Kidney epithelial cell (primary cell): Measurements from ENCODE around the gene MALRD1. TPM values are rescaled to one million over a fixed set of nuclear protein-coding genes. Genes with fewer than 3 reads are reported as not detected.

Experiments used
- DNase-seq: peaks from one replicate; pipeline ENCODE4 v3.0.0-alpha.2; 2010; ENCODE audit warnings: low read depth
- H3K27me3 ChIP-seq: 2 replicates; pipeline ENCODE4 v1.6.0; 2011; ENCODE audit warnings: low read length; ENCODE audit not compliant: control insufficient read depth, insufficient read depth
- H3K36me3 ChIP-seq: 2 replicates; pipeline ENCODE4 v1.5.1; 2011; ENCODE audit warnings: low read length; ENCODE audit not compliant: control insufficient read depth, insufficient read depth
- H3K4me3 ChIP-seq: 2 replicates; pipeline ENCODE4 v1.5.1; 2011; ENCODE audit warnings: low read depth, mild to moderate bottlenecking, control low read depth, low read length
- CTCF ChIP-seq: IDR thresholded peaks from 2 replicates; pipeline ENCODE4 v1.5.1; 2011; ENCODE audit warnings: mild to moderate bottlenecking, moderate library complexity, low read length, control low read depth, inconsistent platforms; ENCODE audit not compliant: insufficient read depth, poor library complexity, severe bottlenecking
- total RNA-seq: library from RNA; depleted of rRNA; stranded (reverse); fragments of >200 nt; gene quantifications from 2 replicates; pipeline ENCODE4 v1.2.3, GENCODE V29; 2015

MALRD1 gene
- 0.08 TPM in 1 of 2 replicates, not detected in the other for total RNA-seq

GRCh38 chr10:19048489-19048888 lies at the start of gene MALRD1:
Gene MALRD1 (plus strand): TSS chr10:19048801. CDS start chr10:19048939, 138 bp downstream.
- Histone ChIP-seq H3K4me3 (no peak within 1 kb of the TSS), H3K27me3 (no peaks in the 10 kb centered on the region), H3K36me3 (no peaks in the 10 kb centered on the region)
- TF ChIP-seq CTCF, result no peak
- DNase-seq, result no peak

GRCh38 chr10:19003341-19003740 lies 45.3 kb upstream of the MALRD1 start:
- TF ChIP-seq CTCF, result no peak
- Histone ChIP-seq H3K27me3 (no peaks in the 10 kb centered on the region), H3K4me3 (no peak overlapping the region), H3K36me3 (no peaks in the 10 kb centered on the region)
- DNase-seq, result no peak

GRCh38 chr10:19012111-19012510 lies 36.5 kb upstream of the MALRD1 start:
- Histone ChIP-seq H3K4me3 (no peak overlapping the region), H3K36me3 (no peaks in the 10 kb centered on the region), H3K27me3 (no peaks in the 10 kb centered on the region)
- no peak for DNase-seq
- TF ChIP-seq CTCF, result no peak

- DNase-seq, result peak; percentile 60
- no peak for TF ChIP-seq CTCF
- Histone ChIP-seq H3K36me3 (no peaks in the 10 kb centered on the region), H3K27me3 (no peaks in the 10 kb centered on the region), H3K4me3 (no peak overlapping the region)
These were observed 34.6 kb upstream of the MALRD1 start for GRCh38 chr10:19014034-19014433.

GRCh38 chr10:19014498-19014897 lies 34.1 kb upstream of the MALRD1 start:
- TF ChIP-seq CTCF, result no peak

GRCh38 chr10:19017116-19017890 lies 31.3 kb upstream of the MALRD1 start:
- no peak for TF ChIP-seq CTCF
- Histone ChIP-seq H3K36me3 (no peaks in the 10 kb centered on the region), H3K27me3 (no peaks in the 10 kb centered on the region), H3K4me3 (no peak overlapping the region)
- no peak for DNase-seq

More at GRCh38 chr10:19014498-19014897, 34.1 kb upstream of the MALRD1 start:
- Histone ChIP-seq H3K36me3 (no peaks in the 10 kb centered on the region), H3K4me3 (no peak overlapping the region), H3K27me3 (no peaks in the 10 kb centered on the region)
- DNase-seq, result no peak
